BLaER1 treated with 17β-estradiol and CSF1 and Interleukin-3, amounts not matched to agents 10 nM and 100 nM (cell line): Measurements from ENCODE around the gene TCF12.

Experiments used
- H3K27ac ChIP-seq, 11 experiments: shearing (Covaris generic); formaldehyde crosslinking; 2 replicates each; pipeline ENCODE4 v1.8.1; 2022
- H3K27me3 ChIP-seq, 11 experiments: shearing (Covaris generic); formaldehyde crosslinking; 2 replicates each; pipeline ENCODE4 v1.8.1; 2022
- H3K36me3 ChIP-seq, 11 experiments: shearing (Covaris generic); formaldehyde crosslinking; 2 replicates each; pipeline ENCODE4 v1.8.1; 2022
- H3K4me1 ChIP-seq, 10 experiments: shearing (Covaris generic); formaldehyde crosslinking; 2 replicates each; pipeline ENCODE4 v1.8.1; 2022
- H3K4me2 ChIP-seq, 11 experiments: shearing (Covaris generic); formaldehyde crosslinking; 2 replicates each; pipeline ENCODE4 v1.8.1; 2022
- H3K4me3 ChIP-seq, 10 experiments: shearing (Covaris generic); formaldehyde crosslinking; 2 replicates each; pipeline ENCODE4 v1.8.1; 2022
- H3K9ac ChIP-seq, 11 experiments: shearing (Covaris generic); formaldehyde crosslinking; 2 replicates each; pipeline ENCODE4 v1.8.1; 2022
- H3K9me3 ChIP-seq, 11 experiments: shearing (Covaris generic); formaldehyde crosslinking; replicated peaks in 1 of 11; 2 replicates each; pipeline ENCODE4 v1.8.1; 2022
- H4K20me1 ChIP-seq, 11 experiments: shearing (Covaris generic); formaldehyde crosslinking; 2 replicates each; pipeline ENCODE4 v1.8.1; 2022
- Cebpa-rat ChIP-seq, 11 experiments: shearing (Covaris generic); IDR thresholded peaks; 2 replicates each; pipeline ENCODE4 v1.8.1; 2022

The TCF12 gene

DNA sequence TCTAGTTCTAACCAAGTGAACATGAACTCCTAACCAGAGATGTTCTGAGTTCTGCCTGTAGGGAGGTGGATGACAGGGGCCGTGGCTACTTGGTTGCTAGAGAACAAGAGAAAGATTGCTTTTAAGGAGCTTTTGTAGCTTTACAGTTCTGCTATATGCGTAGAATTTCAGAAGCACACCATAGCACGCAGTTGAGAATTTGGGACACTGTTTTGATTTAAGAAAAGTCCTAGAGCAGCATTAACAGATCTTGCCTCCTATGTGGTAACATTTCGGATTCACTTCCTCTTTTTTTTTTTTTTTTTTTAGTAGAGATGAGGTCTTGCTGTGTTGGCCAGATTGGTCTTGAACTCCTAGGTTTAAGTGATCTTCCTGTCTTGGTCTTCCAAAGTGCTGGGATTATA is 181.7 kb downstream of the TCF12 start:
- peak in 3 of 11 experiments; percentile 42 to 55 (median 52); a peak in 3 of 22 replicates for TF ChIP-seq Cebpa-rat (IDR thresholded peaks at IDR 0.05)
- H3K36me3 ChIP-seq = peaks cover 5 to 70% (median 52%) of the 10 kb centered on the region in 11 experiments; a peak in 21 of 22 replicates
- H3K4me3 ChIP-seq = no peak overlapping the region
- H3K27ac ChIP-seq = peak overlapping the region in 9 of 11 experiments; percentile 24 to 85 (median 61); a peak in 16 of 22 replicates
- H3K4me1 ChIP-seq = peaks cover 20 to 58% (median 28%) of the 10 kb centered on the region in 10 experiments; a peak in 18 of 20 replicates
- no peaks in the 10 kb centered on the region for H3K27me3 ChIP-seq
- no peaks in the 10 kb centered on the region; a peak in 1 of 22 replicates for H4K20me1 ChIP-seq
- H3K4me2 ChIP-seq = peak overlapping the region in 10 of 11 experiments; percentile 16 to 71 (median 49); a peak in 19 of 22 replicates
- peak overlapping the region in 4 of 11 experiments; percentile 2 to 65 (median 64); a peak in 6 of 22 replicates for H3K9ac ChIP-seq
- peaks cover 0 to 20% (median 16%) of the 10 kb centered on the region in 11 experiments; a peak in 19 of 22 replicates for H3K9me3 ChIP-seq

DNA sequence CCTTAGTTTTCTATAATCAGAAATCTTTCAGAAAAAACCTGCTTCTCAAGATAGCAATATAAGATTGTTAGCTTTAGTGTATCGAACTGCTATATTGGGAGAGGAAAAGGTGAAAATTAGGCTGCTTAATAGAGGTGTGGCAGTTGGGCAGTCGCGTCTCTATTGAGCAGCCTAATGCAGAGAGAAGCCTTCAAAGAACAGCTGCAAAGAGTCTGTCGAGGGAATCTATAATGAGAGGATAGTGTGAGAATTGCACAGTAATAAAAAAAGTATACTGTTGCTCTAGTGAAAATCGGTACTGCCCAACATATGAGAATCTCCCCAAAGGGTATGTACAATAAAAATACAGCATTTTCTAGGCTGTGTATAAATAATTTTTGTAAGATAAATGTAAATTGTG is 184.4 kb downstream of the TCF12 start:
- no peak overlapping the region for H3K4me2 ChIP-seq
- H3K36me3 ChIP-seq = peaks cover 13 to 72% (median 63%) of the 10 kb centered on the region in 11 experiments; a peak in 21 of 22 replicates
- peaks cover 0 to 3% (median 0%) of the 10 kb centered on the region in 11 experiments; a peak in 2 of 22 replicates for H4K20me1 ChIP-seq
- no peak overlapping the region for H3K9ac ChIP-seq
- no peak overlapping the region for H3K4me3 ChIP-seq
- H3K27ac ChIP-seq = no peak overlapping the region
- H3K27me3 ChIP-seq = no peaks in the 10 kb centered on the region
- peaks cover 17 to 47% (median 26%) of the 10 kb centered on the region in 10 experiments for H3K4me1 ChIP-seq
- TF ChIP-seq Cebpa-rat (IDR thresholded peaks at IDR 0.05) = no peak
- peaks cover 8 to 44% (median 36%) of the 10 kb centered on the region in 11 experiments; a peak in 21 of 22 replicates for H3K9me3 ChIP-seq

DNA sequence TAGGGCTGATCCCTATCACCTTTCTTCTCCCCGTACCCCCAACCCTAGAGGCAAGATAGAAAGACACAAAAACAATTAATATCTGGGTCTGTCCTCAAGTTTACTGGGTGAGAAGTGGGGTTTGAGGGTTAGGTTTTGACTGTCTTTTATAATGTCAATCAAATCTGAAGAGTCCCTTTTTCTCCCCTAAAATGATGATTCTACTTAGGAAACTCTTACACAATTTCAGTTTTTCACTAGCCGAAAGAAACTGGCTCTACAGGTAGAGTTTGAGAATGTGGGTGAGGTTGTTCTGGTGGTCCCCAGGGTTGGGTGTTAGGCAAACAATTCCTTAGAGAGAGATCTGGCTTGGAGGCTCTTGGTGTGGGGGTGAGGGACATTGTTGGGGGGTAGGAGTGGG is 189.9 kb downstream of the TCF12 start:
- Histone ChIP-seq H3K4me1 (peaks cover 14 to 51% (median 33%) of the 10 kb centered on the region in 10 experiments), H3K9ac (0 out of 22 replicates have a peak overlapping the region, but pooled peaks of 1 of the 11 experiments have one; percentile 9), H3K27me3 (no peaks in the 10 kb centered on the region), H3K4me2 (peak overlapping the region; percentile 38 to 71 (median 59)), H3K36me3 (peaks cover 8 to 62% (median 55%) of the 10 kb centered on the region in 11 experiments; a peak in 21 of 22 replicates), H3K9me3 (peaks cover 8 to 43% (median 31%) of the 10 kb centered on the region in 11 experiments; a peak in 21 of 22 replicates), H4K20me1 (peaks cover 0 to 36% (median 0%) of the 10 kb centered on the region in 11 experiments; a peak in 5 of 22 replicates), H3K27ac (peak overlapping the region; percentile 2 to 60 (median 49); a peak in 16 of 22 replicates), H3K4me3 (no peak overlapping the region)
- no peak for TF ChIP-seq Cebpa-rat (IDR thresholded peaks at IDR 0.05)

DNA sequence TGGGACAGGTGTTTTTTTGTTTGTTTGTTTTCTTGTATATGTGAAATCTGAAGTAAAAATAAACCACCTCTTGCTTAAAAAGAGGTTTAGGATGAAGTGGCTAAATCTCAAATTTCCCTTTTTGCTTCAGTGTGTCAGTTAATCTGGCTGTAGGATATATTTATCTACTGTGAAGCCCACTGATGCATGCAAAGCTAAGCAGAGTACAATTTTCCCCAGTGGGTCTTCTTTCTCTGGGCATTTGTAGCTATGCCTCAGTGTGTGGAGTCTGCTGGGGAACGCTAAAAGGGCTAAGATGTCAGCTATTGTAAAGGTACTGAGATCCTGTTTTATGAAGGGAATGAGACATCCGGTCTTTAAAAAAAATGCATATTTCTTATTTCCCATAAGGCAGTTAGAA is 190.6 kb downstream of the TCF12 start:
- Histone ChIP-seq H3K9me3 (peaks cover 8 to 43% (median 31%) of the 10 kb centered on the region in 11 experiments; a peak in 21 of 22 replicates), H3K9ac (no peak overlapping the region), H3K36me3 (peaks cover 8 to 55% (median 49%) of the 10 kb centered on the region in 11 experiments; a peak in 21 of 22 replicates), H3K27me3 (no peaks in the 10 kb centered on the region), H3K4me1 (peaks cover 18 to 58% (median 38%) of the 10 kb centered on the region in 10 experiments), H4K20me1 (peaks cover 0 to 43% (median 0%) of the 10 kb centered on the region in 11 experiments; a peak in 7 of 22 replicates), H3K27ac (peak overlapping the region in 4 of 11 experiments; percentile 19 to 50 (median 41); a peak in 2 of 22 replicates), H3K4me3 (no peak overlapping the region), H3K4me2 (peak overlapping the region; percentile 30 to 71 (median 59); a peak in 19 of 22 replicates)
- no peak for TF ChIP-seq Cebpa-rat (IDR thresholded peaks at IDR 0.05)

DNA sequence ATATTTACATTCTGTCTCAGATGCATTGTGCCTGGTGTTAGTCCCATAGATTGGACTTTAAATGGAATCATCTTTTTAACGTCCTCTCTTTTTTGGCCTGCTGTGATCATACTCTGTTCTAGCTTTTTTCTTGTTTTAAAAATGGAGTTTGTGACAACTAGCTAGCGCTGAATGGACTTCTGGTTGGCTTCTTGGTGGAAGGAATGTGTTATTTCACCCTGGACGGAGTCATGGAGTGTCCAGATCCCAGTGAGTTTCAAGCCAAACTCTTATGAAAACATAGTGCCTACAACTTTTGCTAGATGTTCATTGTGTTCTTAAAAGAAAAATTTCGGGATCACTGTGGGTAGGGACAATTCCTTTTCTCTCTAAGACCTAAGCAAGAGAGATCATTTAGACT is 192.6 kb downstream of the TCF12 start:
- H3K9ac ChIP-seq = no peak overlapping the region
- H3K4me1 ChIP-seq = peaks cover 18 to 63% (median 40%) of the 10 kb centered on the region in 10 experiments
- H3K4me2 ChIP-seq = peak overlapping the region in 7 of 11 experiments; percentile 3 to 34 (median 14); a peak in 6 of 22 replicates
- H3K4me3 ChIP-seq = no peak overlapping the region
- 0 out of 22 replicates have a peak overlapping the region, but pooled peaks of 1 of the 11 experiments have one; percentile 14 for H3K27ac ChIP-seq
- peaks cover 8 to 24% (median 12%) of the 10 kb centered on the region in 11 experiments; a peak in 20 of 22 replicates for H3K9me3 ChIP-seq
- peaks cover 8 to 41% (median 29%) of the 10 kb centered on the region in 11 experiments; a peak in 21 of 22 replicates for H3K36me3 ChIP-seq
- no peak for TF ChIP-seq Cebpa-rat (IDR thresholded peaks at IDR 0.05)
- H4K20me1 ChIP-seq = peaks cover 0 to 56% (median 0%) of the 10 kb centered on the region in 11 experiments; a peak in 7 of 22 replicates
- H3K27me3 ChIP-seq = no peaks in the 10 kb centered on the region

DNA sequence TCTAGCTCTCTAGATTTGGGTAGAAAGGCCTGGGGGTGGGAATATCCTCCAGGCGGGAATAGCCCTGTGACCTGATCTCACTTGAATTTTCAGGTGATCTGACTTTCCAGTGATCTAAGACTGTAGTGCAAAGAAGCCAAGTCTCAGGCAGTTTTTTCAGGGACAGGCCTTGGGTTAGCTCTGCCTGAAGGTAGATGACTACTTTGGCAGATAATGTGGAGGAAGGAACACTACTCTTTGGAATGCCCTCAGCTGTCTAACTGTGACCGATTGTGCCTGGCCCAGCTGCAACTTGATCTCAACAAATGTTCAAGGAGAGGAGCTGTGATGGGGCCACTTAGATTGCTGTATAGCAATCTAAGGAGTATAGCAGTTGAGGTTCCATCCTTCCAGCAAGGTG is 193.7 kb downstream of the TCF12 start:
- peaks cover 0 to 34% (median 22%) of the 10 kb centered on the region in 11 experiments; a peak in 19 of 22 replicates for H3K36me3 ChIP-seq
- TF ChIP-seq Cebpa-rat (IDR thresholded peaks at IDR 0.05) = no peak
- H3K9me3 ChIP-seq = peaks cover 0 to 12% (median under 1%) of the 10 kb centered on the region in 11 experiments; a peak in 12 of 22 replicates
- H3K9ac ChIP-seq = no peak overlapping the region
- H3K4me2 ChIP-seq = no peak overlapping the region
- peaks cover 0 to 53% (median 3%) of the 10 kb centered on the region in 11 experiments; a peak in 8 of 22 replicates for H4K20me1 ChIP-seq
- no peak overlapping the region for H3K4me3 ChIP-seq
- no peak overlapping the region for H3K27ac ChIP-seq
- no peaks in the 10 kb centered on the region for H3K27me3 ChIP-seq
- peaks cover 18 to 62% (median 43%) of the 10 kb centered on the region in 10 experiments for H3K4me1 ChIP-seq

DNA sequence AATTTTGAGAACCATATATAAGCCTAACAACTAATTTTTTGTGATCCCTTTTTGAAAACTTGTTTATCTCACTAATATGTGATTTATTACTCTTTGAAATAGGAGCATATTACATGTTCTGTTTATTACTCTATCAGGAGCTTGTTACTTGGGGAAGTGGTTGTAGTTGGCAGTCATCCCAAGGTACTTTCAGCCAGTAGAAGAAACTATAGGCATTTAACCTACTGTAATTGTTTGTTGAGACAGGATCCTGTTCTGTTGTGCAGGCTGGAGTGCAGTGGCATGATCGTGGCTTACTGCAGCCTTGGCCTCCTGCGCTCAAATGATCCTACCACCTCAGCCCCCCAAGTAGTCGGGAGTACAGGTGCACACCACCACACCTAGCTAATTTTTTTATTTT is 195.6 kb downstream of the TCF12 start:
- no peak overlapping the region for H3K4me3 ChIP-seq
- H3K27ac ChIP-seq = no peak overlapping the region
- no peak for TF ChIP-seq Cebpa-rat (IDR thresholded peaks at IDR 0.05)
- H3K4me2 ChIP-seq = peak overlapping the region in 2 of 11 experiments; percentile 17 to 60; a peak in 4 of 22 replicates
- H3K9me3 ChIP-seq = peaks cover 0 to 3% (median 0%) of the 10 kb centered on the region in 11 experiments; a peak in 1 of 22 replicates
- peaks cover 0 to 59% (median 6%) of the 10 kb centered on the region in 11 experiments; a peak in 8 of 22 replicates for H4K20me1 ChIP-seq
- no peaks in the 10 kb centered on the region for H3K27me3 ChIP-seq
- H3K4me1 ChIP-seq = peaks cover 13 to 64% (median 42%) of the 10 kb centered on the region in 10 experiments
- no peak overlapping the region for H3K9ac ChIP-seq
- peaks cover 0 to 32% (median 20%) of the 10 kb centered on the region in 11 experiments; a peak in 15 of 22 replicates for H3K36me3 ChIP-seq

DNA sequence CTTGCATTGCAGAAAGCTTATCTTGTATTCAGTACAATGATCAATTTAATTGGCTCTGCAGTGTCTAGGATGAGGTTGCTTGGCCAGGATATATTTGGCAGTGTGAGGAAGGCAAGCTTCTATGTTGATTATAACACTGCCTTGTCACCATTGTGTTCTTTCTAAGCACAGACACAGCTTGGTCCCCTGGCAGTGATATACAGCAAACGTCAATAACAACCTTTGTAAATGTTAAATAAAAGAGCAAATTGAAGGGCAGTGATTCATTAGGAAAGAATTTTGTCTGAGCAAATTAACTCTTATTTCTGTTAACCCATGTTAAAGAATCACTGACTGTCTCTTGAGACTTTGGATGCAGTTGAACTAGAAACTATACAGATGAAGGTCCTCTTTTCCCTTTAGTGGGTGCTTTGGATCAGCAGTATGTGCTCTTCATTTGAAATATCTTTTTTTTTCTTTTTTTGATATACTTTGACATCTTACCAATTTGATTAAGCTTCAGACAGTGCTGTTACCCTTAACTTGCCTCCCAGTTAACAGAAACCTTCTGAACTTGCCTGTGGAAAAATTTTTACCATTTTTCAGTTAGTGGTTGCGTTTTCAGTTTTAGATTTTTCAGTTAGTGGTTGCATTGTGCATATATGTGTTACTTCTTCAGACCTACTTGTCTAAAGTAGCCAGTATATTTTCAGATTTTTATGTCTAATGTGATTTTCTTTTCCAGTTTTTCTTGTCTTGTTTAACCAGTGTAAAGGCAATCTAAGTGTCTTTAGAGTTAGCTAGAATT is 199.8 kb downstream of the TCF12 start:
- TF ChIP-seq Cebpa-rat (IDR thresholded peaks at IDR 0.05) = no peak
- H3K36me3 ChIP-seq = peaks cover 0 to 49% (median 24%) of the 10 kb centered on the region in 11 experiments; a peak in 16 of 22 replicates
- peak overlapping the region in 1 of 10 experiments; percentile 5; a peak in 1 of 20 replicates for H3K4me3 ChIP-seq
- H3K9ac ChIP-seq = 0 out of 22 replicates have a peak overlapping the region, but pooled peaks of 1 of the 11 experiments have one; percentile 15
- H3K27me3 ChIP-seq = no peaks in the 10 kb centered on the region
- peaks cover 14 to 57% (median 34%) of the 10 kb centered on the region in 10 experiments for H3K4me1 ChIP-seq
- peak overlapping the region in 9 of 11 experiments; percentile 11 to 62 (median 22); a peak in 13 of 22 replicates for H3K4me2 ChIP-seq
- H4K20me1 ChIP-seq = peaks cover 0 to 41% (median 6%) of the 10 kb centered on the region in 11 experiments; a peak in 7 of 22 replicates
- H3K27ac ChIP-seq = peak overlapping the region in 2 of 11 experiments; percentile 5 to 23; a peak in 2 of 22 replicates
- no peaks in the 10 kb centered on the region for H3K9me3 ChIP-seq
